Activated T-helper 9 cell treated with anti-CD3 and anti-CD28 coated beads, Interleukin-2, amount 50 U/mL, for 16 hours (primary cell): ENCODE measurements around the gene CYP24A1.

Experiments
- DNase-seq: peaks from one replicate; pipeline ENCODE4 v3.0.0-alpha.2; 2020; ENCODE audit warnings: low read depth

The CYP24A1 gene

GRCh38 chr20:54112221-54112884 is 61.4 kb downstream of the CYP24A1 start:
- DNase-seq, result no peak

GRCh38 chr20:54111460-54111859 is 62.3 kb downstream of the CYP24A1 start:
- no peak for DNase-seq

- DNase-seq, result no peak
Measured at GRCh38 chr20:54110457-54110856, 63.3 kb downstream of the CYP24A1 start.

GRCh38 chr20:54110041-54110440 is 63.7 kb downstream of the CYP24A1 start:
- DNase-seq, result no peak

GRCh38 chr20:54108817-54109216 is 65.0 kb downstream of the CYP24A1 start:
- no peak for DNase-seq

- DNase-seq, result no peak
Measured at GRCh38 chr20:54108326-54108642, 65.5 kb downstream of the CYP24A1 start.

- no peak for DNase-seq
Measured at GRCh38 chr20:54107600-54108325, 66.0 kb downstream of the CYP24A1 start.

- DNase-seq, result no peak
Measured at GRCh38 chr20:54107181-54107580, 66.6 kb downstream of the CYP24A1 start.

- DNase-seq, result no peak
Measured at GRCh38 chr20:54106162-54106561, 67.6 kb downstream of the CYP24A1 start.

- DNase-seq, result no peak
Measured at GRCh38 chr20:54105653-54106052, 68.1 kb downstream of the CYP24A1 start.

GRCh38 chr20:54104781-54105180 is 69.0 kb downstream of the CYP24A1 start:
- DNase-seq, result no peak

GRCh38 chr20:54103762-54104600 is 69.8 kb downstream of the CYP24A1 start:
- no peak for DNase-seq
